Spleen (tissue), 11 donors: ENCODE results near the gene MAST4. TPM values are rescaled to one million over a fixed set of nuclear protein-coding genes. Genes with fewer than 3 reads are reported as not detected.

ENCODE experiments used
- DNase-seq: peaks from one replicate; pipeline ENCODE4 v3.0.0-alpha.2; 2020
- H3K27ac ChIP-seq, 8 donors: fragments of 200-600 bp; sonication (generic) in 7 of 8; 1 replicate in 4 of 8; 2 replicates in 4 of 8; pipeline versions ENCODE4 v1.5.0 to v1.8.0; 2016 to 2021; ENCODE audit warnings: inconsistent platforms in 4 of 8, mild to moderate bottlenecking in 4 of 8, moderate library complexity in 1 of 8
- H3K27me3 ChIP-seq, 7 donors: fragments of 200-600 bp; sonication (generic) in 6 of 7; replicated peaks in 1 of 7; 1 replicate in 4 of 7; 2 replicates in 3 of 7; pipeline versions ENCODE4 v1.5.0 to v1.8.0; 2016 to 2021; ENCODE audit warnings: inconsistent platforms in 3 of 7, mild to moderate bottlenecking in 1 of 7
- H3K36me3 ChIP-seq, 6 donors: fragments of 200-600 bp; sonication (generic) in 5 of 6; 1 replicate in 4 of 6; 2 replicates in 2 of 6; pipeline versions ENCODE4 v1.5.0 to v1.8.0; 2016 to 2021; ENCODE audit warnings: inconsistent platforms in 2 of 6
- H3K4me1 ChIP-seq, 6 donors: fragments of 200-600 bp; sonication (generic) in 5 of 6; 1 replicate in 3 of 6; 2 replicates in 3 of 6; pipeline versions ENCODE4 v1.5.0 to v1.8.0; 2016 to 2021; ENCODE audit warnings: inconsistent platforms in 3 of 6
- H3K4me3 ChIP-seq, 8 donors: fragments of 200-600 bp; sonication (generic) in 7 of 8; 1 replicate in 4 of 8; 2 replicates in 4 of 8; pipeline versions ENCODE4 v1.5.0 to v1.8.0; 2016 to 2021; ENCODE audit warnings: inconsistent platforms in 4 of 8, mild to moderate bottlenecking in 4 of 8, moderate library complexity in 2 of 8
- H3K9me3 ChIP-seq, 8 donors: fragments of 200-600 bp; sonication (generic) in 7 of 8; 1 replicate in 4 of 8; 2 replicates in 4 of 8; pipeline versions ENCODE4 v1.5.0 to v1.8.0; 2016 to 2021; ENCODE audit warnings: inconsistent platforms in 4 of 8
- POLR2A ChIP-seq, 3 donors: fragments of 450-650 bp; IDR thresholded peaks; one replicate each; pipeline ENCODE4 v1.5.1; 2017; ENCODE audit warnings: antibody characterized with exemption in 3 of 3, mild to moderate bottlenecking in 1 of 3
- POLR2AphosphoS5 ChIP-seq, 3 donors: sonication (generic); formaldehyde crosslinking; IDR thresholded peaks; one replicate each; pipeline ENCODE4 v1.5.1; 2017; ENCODE audit warnings: antibody characterized with exemption in 3 of 3
- WGBS, 5 donors: extraction: QIAGEN DNeasy Blood & Tissue Kit in 3 of 5; methylation state at CpG; one replicate each; pipeline versions ENCODE4 v1.1.5 to v1.1.7; 2013 to 2018; 5-methylcytosine and 5-hydroxymethylcytosine counted together
- intact Hi-C: fragments of 100-400 bp; cut with DNase I; formaldehyde crosslinking; loops from one replicate; pipeline ENCODE4 v1.15.0; 2023; ENCODE audit warnings: low total_unique reads
- polyA plus RNA-seq, 3 donors: library from polyadenylated mRNA; stranded (reverse); fragments of 200-250 nt; gene quantifications; one replicate each; pipeline ENCODE4 v1.2.1, GENCODE V29; 2013
- total RNA-seq, 7 donors: library from RNA; depleted of rRNA in 3 of 7; stranded (reverse); fragments of >200 nt in 3 of 7; fragmentation: NEBNext Ultra II Directional in 4 of 7; extraction: Animal tissue kit (Norgen Biotek cat#: 25700) in 4 of 7; gene quantifications; one replicate each; pipeline versions ENCODE4 v1.1.0 to v1.2.1, GENCODE V29; 2016 to 2021
- TF ChIP-seq, protein P1 (sequence below), 11 experiments: fragments of 200-600 bp in 7 of 11; fragments of 450-650 bp in 4 of 11; sonication (generic) in 4 of 11; IDR thresholded peaks in 8 of 11; conservative IDR thresholded peaks in 3 of 11; 1 replicate in 7 of 11; 2 replicates in 4 of 11; pipeline versions ENCODE4 v1.4.0 to v1.8.0; 2016 to 2021; ENCODE audit warnings: antibody characterized with exemption in 11 of 11, inconsistent platforms in 4 of 11, mild to moderate bottlenecking in 1 of 11
- donor health status: healthy with polysubstance abuse.
- donor health status: DM: no; HTN: no; CAD: no; lungs with moderate emphysema.
- donor health status: DM: no; HTN: no; CAD: no.
- donor health status: Bipolar disorder and iron deficiency.
- donor health status: healthy.
- donor health status: DM: no; HTN: no; CAD: no.
- donor health status: DM: yes; HTN: yes; CAD: no.

MAST4 gene
- total and polyA plus RNA-seq, 10 donors: 2.5 to 43.7 (median 25.4) TPM

DNA sequence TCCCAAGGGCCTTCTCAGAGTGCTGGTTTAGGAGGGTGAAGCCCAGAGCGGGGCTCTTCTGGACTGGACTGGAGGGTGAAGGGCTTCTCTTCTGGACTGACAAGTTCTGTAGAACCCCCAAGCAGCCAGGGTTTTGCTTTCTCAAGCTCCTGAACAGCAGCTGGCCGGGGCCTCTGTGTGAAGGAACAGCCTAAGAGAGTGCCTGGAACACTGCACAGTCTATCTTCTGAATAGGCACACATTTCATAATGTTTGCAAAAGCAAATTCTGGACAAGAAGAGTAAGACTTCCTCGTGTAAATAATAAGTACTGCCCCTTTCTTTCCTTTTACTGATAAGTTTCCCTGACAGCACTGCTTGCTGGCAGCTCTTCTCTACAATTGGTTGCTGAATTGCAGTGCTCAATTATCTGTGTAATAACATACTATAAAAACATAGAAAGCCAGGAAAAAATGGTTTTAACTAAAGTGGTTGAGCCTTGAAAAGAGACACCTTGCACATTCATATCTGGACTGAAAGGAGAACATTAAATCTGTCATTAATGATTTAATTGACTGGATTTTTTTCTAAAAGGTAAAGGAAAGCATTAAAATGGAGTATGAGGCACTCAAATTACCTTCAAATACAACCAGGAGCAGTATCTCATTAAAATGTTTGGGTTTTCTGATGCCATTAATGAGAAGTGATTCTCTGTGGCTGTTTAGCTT lies 20.5 kb downstream of the MAST4 start:
- Histone ChIP-seq H3K4me3 (no peak overlapping the region), H3K27me3 (no peaks in the 10 kb centered on the region), H3K36me3 (no peaks in the 10 kb centered on the region), H3K27ac (peak overlapping the region in 3 of 8 donors; percentile 4 to 73 (median 62)), H3K9me3 (no peaks in the 10 kb centered on the region), H3K4me1 (peaks cover 0 to 31% (median 9%) of the 10 kb centered on the region in 6 donors)
- DNase-seq: no peak
- TF ChIP-seq POLR2AphosphoS5 (IDR thresholded peaks at IDR 0.05): no peak
- TF ChIP-seq POLR2A (IDR thresholded peaks at IDR 0.05): no peak
- TF ChIP-seq, protein P1, sequence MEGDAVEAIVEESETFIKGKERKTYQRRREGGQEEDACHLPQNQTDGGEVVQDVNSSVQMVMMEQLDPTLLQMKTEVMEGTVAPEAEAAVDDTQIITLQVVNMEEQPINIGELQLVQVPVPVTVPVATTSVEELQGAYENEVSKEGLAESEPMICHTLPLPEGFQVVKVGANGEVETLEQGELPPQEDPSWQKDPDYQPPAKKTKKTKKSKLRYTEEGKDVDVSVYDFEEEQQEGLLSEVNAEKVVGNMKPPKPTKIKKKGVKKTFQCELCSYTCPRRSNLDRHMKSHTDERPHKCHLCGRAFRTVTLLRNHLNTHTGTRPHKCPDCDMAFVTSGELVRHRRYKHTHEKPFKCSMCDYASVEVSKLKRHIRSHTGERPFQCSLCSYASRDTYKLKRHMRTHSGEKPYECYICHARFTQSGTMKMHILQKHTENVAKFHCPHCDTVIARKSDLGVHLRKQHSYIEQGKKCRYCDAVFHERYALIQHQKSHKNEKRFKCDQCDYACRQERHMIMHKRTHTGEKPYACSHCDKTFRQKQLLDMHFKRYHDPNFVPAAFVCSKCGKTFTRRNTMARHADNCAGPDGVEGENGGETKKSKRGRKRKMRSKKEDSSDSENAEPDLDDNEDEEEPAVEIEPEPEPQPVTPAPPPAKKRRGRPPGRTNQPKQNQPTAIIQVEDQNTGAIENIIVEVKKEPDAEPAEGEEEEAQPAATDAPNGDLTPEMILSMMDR (IDR thresholded peaks at IDR 0.05 in 8 of 11, conservative IDR thresholded peaks at IDR 0.05 in 3 of 11): no peak
- 55 to 71% (median 61%) methylated on average over 3 of the region's 3 CpGs for WGBS, 5 donors
- intact Hi-C loops: no loop called here

DNA sequence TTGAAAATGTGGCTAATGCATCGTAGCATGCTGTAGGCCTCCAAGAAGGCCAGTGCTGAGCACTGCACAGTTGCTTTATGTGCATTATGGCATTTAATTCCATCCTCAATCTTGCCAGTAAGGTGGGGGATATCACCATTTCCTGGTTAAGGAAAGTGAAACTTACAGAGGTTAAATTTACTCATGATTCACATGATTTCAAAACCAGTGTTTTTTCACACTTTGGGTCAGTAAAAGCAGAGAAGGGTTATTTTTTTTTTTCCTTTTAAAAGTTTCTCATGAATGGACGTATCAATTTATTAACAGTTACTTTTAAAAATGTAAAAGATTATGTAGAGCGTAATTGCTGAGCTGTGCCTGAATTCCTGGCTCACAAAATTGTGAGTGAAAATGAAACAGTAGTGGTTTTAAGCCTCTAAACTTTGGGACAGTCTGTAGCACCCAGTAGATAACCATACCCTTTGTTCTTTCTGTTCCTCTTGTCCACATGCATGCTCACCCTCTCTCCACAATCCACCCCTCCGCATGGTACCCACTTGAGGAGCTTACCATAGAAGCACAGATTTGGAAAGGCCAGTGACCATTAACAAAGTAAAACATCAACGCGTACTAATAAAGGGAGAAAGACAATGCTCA lies 21.2 kb downstream of the MAST4 start:
- no peak for TF ChIP-seq POLR2AphosphoS5 (IDR thresholded peaks at IDR 0.05)
- TF ChIP-seq, protein P1 (IDR thresholded peaks at IDR 0.05 in 8 of 11, conservative IDR thresholded peaks at IDR 0.05 in 3 of 11): no peak
- no peak for TF ChIP-seq POLR2A (IDR thresholded peaks at IDR 0.05)
- Histone ChIP-seq H3K27me3 (no peaks in the 10 kb centered on the region), H3K9me3 (no peaks in the 10 kb centered on the region), H3K36me3 (no peaks in the 10 kb centered on the region), H3K4me3 (no peak overlapping the region), H3K4me1 (peaks cover 0 to 31% (median 9%) of the 10 kb centered on the region in 6 donors), H3K27ac (peak overlapping the region in 5 of 8 donors; percentile 23 to 73 (median 62))
- intact Hi-C loops: no loop called here
- no peak for DNase-seq
- WGBS, 5 donors: 71 to 81% (median 79%) methylated on average over 6 of the region's 6 CpGs

DNA sequence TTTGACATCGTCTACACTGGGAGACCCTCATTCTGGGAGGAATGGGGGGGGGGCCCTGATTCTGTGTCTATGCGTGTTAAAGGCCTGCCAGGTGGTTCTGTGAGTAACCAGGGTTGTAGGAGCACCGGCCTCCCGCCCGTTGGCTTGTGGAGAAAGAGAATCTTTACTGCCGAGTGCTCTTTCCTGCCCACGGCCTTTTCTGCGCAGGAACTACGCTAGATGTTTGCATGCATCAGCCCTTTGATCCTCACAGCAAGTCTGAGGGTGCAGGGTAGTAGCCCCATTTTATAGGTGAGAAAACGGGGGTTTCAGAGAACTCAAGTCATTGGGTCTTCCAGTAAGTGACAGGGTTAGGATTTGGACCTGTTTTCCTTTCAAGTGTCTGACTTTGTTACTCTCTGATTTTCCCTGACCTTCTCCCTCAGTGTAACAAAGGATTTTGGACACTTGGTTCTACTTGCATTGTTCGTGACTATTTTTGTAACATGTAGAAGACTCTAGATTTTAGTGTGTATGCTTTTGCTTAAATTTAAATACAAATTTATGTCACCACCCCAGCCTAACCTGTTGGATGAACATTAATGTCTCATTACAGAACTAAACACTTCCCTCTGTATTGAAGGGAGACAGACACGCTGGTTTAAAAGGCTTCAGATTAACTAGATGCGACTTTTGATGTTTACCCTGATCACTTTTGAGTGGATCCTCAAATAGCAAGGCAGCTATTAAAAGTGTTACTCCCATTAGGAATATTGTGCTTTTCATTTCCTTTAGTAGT lies 22.0 kb downstream of the MAST4 start:
- peak overlapping the region in 5 of 8 donors; percentile 23 to 73 (median 62) for H3K27ac ChIP-seq
- intact Hi-C loops: no loop called here

More for the DNA sequence above, 22.0 kb downstream of the MAST4 start:
- Histone ChIP-seq H3K9me3 (no peaks in the 10 kb centered on the region), H3K4me1 (peaks cover 0 to 31% (median 9%) of the 10 kb centered on the region in 6 donors), H3K36me3 (no peaks in the 10 kb centered on the region), H3K27me3 (no peaks in the 10 kb centered on the region), H3K4me3 (no peak overlapping the region)
- TF ChIP-seq, protein P1 (IDR thresholded peaks at IDR 0.05 in 8 of 11, conservative IDR thresholded peaks at IDR 0.05 in 3 of 11): no peak
- TF ChIP-seq POLR2AphosphoS5 (IDR thresholded peaks at IDR 0.05) (no peak), POLR2A (IDR thresholded peaks at IDR 0.05) (no peak)
- WGBS, 5 donors: 73 to 85% (median 79%) methylated on average over 13 of the region's 13 CpGs
- DNase-seq: no peak
